ENCODE results near the gene SNCB.

The SNCB gene

GRCh38 chr5:176629853-176630680, at the start of gene SNCB, which contains the start of gene EIF4E1B:
TSS of gene SNCB (minus strand) at chr5:176630534. CDS start at chr5:176629654, 880 bp downstream.
TSS of gene EIF4E1B (plus strand) at chr5:176630675. CDS start at chr5:176642788, 12,113 bp downstream.
- DNase-seq, result peak; percentile 51

GRCh38 chr5:176679365-176680225, 49.3 kb upstream of the SNCB start:
- no peak for DNase-seq

- no peak for DNase-seq
Measured at GRCh38 chr5:176678584-176678983, 48.2 kb upstream of the SNCB start.

- DNase-seq, result no peak
Measured at GRCh38 chr5:176677209-176677939, 47.0 kb upstream of the SNCB start.

- no peak for DNase-seq
Measured at GRCh38 chr5:176676361-176676824, 46.1 kb upstream of the SNCB start.

- no peak for DNase-seq
Measured at GRCh38 chr5:176675676-176676360, 45.5 kb upstream of the SNCB start.

GRCh38 chr5:176674799-176675198, 44.5 kb upstream of the SNCB start:
- DNase-seq, result no peak

GRCh38 chr5:176673651-176674583, 43.6 kb upstream of the SNCB start:
- DNase-seq, result no peak

GRCh38 chr5:176671890-176672747, 41.8 kb upstream of the SNCB start:
- no peak for DNase-seq

- DNase-seq, result no peak
Measured at GRCh38 chr5:176671399-176671798, 41.1 kb upstream of the SNCB start.

GRCh38 chr5:176670449-176670848, 40.1 kb upstream of the SNCB start:
- no peak for DNase-seq

GRCh38 chr5:176667637-176668036, 37.3 kb upstream of the SNCB start:
- no peak for DNase-seq

GRCh38 chr5:176665517-176665916, 35.2 kb upstream of the SNCB start:
- DNase-seq, result no peak

GRCh38 chr5:176664886-176665285, 34.6 kb upstream of the SNCB start:
- DNase-seq, result no peak

GRCh38 chr5:176664479-176664878, 34.1 kb upstream of the SNCB start:
- DNase-seq, result no peak

GRCh38 chr5:176663566-176663965, 33.2 kb upstream of the SNCB start:
- DNase-seq, result no peak

- DNase-seq, result no peak
Measured at GRCh38 chr5:176662371-176663333, 32.3 kb upstream of the SNCB start.

- no peak for DNase-seq
Measured at GRCh38 chr5:176661676-176662075, 31.3 kb upstream of the SNCB start.

All from CD4-positive, alpha-beta T cell treated with Interferon gamma for 1 hour (primary cell).